Stimulated activated CD4-positive, alpha-beta T cell treated with anti-CD3 and anti-CD28 coated beads, Interleukin-15, amount 100 ng/mL, for 24 hours (primary cell): ENCODE measurements around the gene ZNF488.
A peak's percentile ranks its signal among the peaks of the same experiment; 100 is the strongest.

Source experiments
- DNase-seq: peaks from one replicate; pipeline ENCODE4 v3.0.0-alpha.2; 2020

The ZNF488 gene

DNA sequence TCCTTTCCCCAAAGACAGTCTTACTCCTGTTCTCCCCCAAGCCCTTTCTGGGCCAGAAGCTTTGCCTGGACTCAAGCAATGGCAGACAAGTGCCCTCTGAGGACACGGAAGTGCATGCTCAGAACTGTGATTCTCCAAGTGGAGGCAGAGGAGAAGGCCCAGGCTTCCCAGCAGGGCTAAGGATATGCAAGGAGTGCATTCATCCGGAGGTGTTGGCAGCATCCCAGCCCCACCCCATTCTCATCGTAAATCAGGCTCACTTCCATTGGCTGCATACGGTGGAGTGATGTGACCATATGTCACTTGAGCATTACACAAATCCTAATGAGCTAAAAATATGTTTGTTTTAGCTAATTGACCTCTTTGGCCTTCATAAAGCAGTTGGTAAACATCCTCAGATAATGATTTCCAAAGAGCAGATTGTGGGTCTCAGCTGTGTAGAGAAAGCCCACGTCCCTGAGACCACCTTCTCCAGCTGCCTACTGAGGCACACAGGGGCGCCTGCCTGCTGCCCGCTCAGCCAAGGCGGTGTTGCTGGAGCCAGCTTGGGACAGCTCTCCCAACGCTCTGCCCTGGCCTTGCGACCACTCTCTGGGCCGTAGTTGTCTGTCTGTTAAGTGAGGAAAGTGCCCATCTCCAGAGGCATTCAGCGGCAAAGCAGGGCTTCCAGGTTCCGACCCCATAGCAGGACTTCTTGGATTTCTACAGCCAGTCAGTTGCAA is 37.4 kb downstream of the ZNF488 start:
- no peak for DNase-seq

DNA sequence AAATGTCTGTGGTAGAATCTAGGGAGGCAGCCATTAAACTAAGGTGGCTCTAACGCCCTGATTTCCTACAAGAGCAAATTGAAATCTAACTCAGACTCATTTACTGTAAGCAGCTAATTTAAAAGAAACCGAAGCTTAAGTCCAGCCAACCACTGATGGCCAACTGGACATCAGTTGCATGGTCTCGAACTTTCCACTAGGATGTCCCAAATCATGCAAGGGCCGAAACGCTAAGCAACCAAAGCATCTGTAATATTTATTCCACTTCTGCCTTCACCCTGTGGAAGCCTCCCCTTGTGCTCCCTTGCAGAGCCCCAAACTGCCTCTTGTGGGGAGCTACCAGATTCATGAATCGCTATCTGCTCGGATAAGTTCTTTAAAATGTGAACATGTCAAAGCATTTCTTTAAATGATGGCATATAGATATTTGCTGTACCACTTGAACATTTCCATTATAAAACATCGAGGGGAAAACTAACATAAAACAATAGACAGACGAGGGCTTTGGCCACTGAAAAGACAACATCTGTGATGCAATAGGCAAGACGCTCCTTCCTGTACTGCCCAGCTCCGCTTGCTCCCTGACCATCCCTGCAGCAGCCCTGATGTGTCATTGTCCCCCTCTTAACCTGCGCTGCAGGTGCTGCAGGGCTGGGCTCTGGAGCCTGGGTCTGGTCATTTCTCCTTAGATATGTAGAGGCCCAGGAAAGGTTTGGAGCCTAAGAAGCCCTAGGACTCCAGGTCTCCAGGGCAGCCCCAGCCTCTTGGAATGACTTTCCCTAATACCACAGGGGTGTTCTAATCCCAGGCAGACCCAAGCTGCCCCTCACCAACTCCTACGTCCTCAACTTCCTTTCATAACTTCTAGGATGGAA is 38.9 kb downstream of the ZNF488 start:
- no peak for DNase-seq

DNA sequence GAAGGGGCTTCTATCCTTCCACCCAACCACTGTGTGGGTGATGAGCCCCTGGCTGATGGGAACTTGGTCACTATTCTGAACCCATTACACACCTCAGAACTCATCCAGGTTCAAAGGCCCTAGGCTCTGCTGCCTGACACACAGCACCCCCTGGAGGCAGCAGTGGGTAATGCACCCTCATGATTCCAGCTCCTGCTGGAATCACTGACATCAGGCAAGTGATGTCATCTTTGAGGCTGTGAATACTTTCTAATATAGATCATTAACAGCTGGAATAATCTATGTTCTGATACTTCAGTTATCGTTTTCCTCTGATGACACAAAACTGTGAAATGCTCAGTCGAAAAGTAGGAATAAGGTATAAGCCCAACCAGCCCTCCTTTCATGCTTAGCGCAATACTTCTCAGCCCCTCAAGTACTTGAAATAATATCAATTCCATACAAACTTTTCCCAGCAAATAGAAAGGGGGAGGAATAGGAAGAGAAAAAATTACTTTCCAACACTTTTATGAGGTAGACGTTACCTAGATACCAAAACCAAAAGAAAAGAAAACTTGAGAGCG is 43.4 kb downstream of the ZNF488 start:
- peak; percentile 81 for DNase-seq

DNA sequence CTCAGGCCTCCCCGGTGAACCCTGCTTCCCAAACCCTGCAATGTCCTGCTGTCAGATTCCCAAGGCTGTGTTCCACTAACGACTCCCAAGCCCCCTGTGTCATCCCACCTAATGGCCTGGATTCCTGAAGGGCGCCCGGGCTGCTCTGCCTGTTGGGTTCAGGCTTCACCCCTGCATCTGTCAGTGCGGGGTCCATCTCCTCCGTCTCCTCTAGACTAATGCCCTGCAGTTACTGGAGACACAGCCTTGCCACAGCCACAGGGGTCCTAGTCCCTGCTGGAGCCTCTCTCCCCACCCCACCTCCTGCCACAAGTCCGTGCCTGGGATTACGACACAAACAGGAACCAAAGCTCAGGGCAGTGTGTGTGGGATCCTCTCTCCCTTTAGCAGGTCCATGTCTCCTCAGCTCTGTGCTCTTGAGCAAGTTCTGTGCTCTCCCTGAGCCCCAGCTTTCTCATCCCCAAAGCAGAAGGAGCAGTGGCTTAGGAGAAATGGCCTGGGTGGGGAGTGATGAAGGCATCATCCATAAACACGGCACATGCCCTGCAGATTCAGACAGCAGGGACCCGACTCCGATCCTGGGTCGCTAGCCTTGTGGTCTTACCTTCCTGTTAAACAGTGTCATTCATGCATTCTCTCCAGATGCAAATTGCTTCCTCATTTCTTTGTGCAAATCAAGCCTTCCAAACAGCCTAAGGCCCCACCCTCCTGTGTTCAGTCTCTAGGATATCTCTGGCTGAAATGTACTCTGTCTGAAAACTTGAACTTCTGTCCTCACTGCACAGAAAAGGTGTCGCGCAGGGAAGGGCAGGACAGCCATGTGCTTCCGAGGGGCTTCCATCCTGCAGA is 44.1 kb downstream of the ZNF488 start:
- no peak for DNase-seq

- DNase-seq, result no peak
Observed at GRCh38 chr10:47339186-47339735, 44.8 kb downstream of the ZNF488 start.

DNA sequence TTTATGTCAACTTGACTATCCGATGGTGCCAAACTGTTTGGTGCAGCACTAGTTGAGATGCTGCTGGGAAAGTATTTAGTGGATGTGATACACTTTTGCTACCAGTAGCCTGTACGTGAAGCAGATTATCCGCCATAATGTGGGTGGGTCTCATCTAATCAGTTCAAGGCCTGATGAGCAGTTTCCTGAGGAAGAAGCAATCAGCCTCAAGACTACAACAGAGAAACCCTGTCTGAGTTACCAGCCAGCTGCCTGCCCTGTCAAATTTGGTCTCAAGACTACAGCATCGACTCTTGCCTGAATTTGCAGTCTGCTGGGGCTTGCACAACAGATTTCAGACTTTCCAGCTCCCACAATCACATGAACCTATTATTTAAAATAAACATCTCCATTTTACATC is 46.8 kb downstream of the ZNF488 start:
- DNase-seq, result no peak

GRCh38 chr10:47336387-47337134 is 47.5 kb downstream of the ZNF488 start:
- DNase-seq, result no peak

DNA sequence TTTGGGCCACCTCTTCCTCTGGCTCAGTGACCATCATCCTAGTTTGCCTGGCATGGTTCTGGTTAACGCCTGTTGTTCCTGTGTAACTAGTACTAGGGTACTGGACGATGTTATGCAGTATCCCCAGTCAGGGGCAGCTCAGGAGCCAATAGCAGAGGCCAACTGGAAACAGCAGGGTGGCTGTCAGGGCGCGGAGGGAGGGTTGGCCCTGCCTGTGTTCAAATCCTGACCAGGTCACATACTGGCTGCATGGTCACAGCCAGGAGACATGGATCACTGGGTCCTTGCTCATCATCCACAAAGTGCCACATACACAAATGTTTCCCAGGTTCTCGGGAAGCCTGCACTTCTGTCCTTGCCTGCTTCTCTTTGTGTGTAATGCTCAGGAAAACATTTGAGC is 48.2 kb downstream of the ZNF488 start:
- no peak for DNase-seq

GRCh38 chr10:47334466-47335295 is 49.4 kb downstream of the ZNF488 start:
- no peak for DNase-seq

- no peak for DNase-seq
Observed at GRCh38 chr10:47333532-47333931, 50.6 kb downstream of the ZNF488 start.

DNA sequence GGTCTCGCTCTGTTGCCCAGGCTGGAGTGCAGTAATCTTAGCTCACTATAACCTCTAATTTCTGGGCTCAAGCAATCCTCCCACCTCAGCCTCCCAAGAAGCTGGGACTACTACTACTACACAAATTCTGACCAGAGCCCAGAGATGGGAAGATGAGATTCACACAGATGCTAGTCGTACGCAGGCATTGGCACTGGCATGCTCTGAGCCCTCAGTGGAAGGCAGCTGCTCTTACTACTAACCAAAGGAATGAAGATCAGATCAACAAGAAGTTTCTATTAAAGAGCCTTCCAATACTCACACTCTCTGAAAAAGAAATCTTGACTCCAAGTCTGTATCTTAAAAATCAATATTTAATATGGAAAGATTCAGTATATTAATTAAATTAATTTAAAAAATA is 51.1 kb downstream of the ZNF488 start:
- no peak for DNase-seq

DNA sequence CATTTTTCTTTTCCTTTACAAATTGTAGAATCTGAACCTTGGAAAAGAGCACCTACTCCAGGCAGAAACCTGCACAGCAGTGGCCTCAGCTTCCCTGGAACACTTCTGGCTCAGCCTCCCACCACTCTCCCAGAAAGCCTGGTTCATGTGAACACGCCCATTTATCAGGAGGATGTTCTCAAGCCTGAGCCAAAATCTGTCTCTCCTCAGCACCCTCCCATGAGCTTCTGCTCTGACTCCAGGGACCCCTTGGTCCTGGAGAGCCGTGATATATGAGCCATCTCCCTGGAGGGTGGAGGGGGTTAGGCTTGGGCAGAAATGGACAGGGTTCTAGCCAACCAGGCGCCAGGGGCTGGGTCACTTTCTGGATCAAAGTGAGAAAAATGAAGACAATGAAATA is 51.7 kb downstream of the ZNF488 start:
- no peak for DNase-seq

GRCh38 chr10:47331954-47332353 is 52.1 kb downstream of the ZNF488 start:
- DNase-seq, result no peak

DNA sequence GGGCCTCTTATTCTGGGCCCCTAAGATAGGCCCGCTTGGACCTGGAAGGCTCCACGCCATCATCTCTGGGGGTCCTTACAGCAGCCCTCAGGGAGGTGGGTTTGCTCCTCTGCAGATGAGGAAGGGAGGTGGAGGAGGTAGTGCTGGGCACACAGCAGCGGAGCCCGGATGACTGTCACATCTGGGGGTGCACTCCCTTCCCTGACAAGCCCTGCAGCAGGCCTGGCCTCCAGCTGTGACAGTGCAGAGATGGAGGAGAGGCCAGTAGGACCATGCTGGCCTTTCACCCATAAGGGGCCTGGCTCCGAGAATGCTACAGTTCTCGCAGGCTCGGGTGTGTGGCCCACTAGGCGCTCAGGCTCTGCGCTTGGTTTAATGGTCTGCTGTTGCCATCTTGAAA is 52.6 kb downstream of the ZNF488 start:
- DNase-seq, result no peak

DNA sequence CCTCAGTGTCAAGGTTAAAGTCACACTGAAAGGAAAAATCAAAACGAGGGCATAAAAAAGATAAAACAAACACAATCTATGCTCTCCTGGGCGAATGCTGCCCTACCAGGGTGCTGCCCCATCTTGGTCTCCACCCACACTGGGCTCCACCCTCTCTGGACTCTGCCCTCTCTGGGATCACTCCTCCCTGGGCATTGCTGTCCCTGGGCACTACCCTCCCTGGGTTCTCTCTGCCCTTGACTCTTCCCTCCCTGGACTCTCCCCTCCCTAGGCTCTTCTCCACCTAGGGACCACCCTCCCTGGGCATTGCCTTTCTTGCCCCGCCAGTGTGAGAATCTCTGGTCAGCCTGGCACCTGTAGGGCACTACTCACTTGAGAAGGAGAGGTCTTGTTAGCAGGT is 53.3 kb downstream of the ZNF488 start:
- DNase-seq, result no peak

DNA sequence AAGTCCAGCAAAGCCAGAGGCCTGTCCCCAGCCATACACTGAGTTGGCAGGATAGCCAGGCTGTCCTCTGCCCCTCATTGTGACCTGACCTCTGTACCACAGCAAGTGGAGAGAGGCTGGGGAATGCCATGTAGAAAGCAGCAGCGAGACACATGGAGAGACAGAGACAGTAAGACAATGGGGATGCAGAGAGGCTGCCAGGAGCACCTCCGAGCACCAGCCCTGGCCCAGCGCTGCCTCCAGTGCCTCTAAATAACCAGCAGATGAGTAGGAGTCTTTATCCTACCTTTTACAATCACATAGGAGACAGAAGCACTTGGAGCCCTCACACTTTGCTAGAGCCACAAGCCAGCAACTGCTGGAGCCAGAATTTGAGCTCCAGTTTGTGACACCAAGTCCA is 53.7 kb downstream of the ZNF488 start:
- DNase-seq, result no peak

DNA sequence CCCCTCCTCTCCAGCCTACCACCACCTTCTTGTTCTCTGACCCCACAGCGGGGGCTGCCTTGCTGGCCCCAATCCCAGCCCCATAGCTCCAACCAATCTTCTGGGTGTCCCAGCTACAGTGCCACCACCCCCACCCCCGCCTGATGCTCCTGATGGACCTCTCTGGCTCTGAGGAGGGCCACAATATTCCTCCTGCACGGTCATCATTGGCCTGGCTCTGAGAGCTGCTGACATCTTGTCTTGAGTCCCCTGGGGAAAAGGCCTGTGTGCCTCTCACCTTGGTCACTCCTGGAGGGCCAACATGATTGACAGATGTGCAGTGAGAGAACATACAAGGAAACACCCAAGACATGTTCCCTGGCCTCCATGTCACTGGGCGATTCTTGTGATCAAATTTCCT is 54.2 kb downstream of the ZNF488 start:
- DNase-seq, result no peak

- no peak for DNase-seq
Observed at GRCh38 chr10:47326927-47327330, 57.2 kb downstream of the ZNF488 start.

DNA sequence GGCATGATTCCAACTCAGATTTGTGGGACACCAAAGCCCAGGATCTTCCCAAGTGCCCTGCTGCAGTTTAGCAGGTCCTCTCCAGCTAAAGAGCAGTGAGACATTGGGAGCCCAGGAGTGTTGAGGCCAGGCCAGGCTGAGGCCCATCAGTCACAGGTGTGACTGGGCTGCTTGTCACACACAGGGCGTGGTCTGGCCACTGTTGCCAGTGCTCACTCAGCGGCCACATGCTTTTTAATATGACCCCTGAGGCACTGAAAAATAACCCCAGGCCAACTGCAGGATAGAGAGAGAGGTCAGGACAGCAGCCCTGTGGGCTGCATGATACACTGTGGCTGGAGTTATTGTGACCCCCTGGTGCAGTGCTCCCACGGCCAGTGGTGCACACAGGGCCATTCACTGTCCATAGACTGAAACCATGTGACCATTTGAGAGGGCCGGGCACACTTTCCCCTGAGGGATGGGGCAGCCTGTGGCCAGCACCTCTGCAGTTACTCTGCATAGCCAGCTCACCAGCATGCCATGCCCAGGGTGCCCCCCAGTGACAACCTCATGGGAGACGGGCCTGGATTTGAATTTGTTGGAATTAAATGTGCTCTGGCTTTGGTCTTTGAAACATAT is 57.7 kb downstream of the ZNF488 start:
- DNase-seq, result no peak
